ENCODE data around the gene MYBPC3. TPM values are rescaled to one million over a fixed set of nuclear protein-coding genes. Genes with fewer than 3 reads are reported as not detected.
A peak's percentile ranks its signal among the peaks of the same experiment; 100 is the strongest.

The MYBPC3 gene
- total RNA-seq, 4 donors from 2014 or later, result not detected

DNA sequence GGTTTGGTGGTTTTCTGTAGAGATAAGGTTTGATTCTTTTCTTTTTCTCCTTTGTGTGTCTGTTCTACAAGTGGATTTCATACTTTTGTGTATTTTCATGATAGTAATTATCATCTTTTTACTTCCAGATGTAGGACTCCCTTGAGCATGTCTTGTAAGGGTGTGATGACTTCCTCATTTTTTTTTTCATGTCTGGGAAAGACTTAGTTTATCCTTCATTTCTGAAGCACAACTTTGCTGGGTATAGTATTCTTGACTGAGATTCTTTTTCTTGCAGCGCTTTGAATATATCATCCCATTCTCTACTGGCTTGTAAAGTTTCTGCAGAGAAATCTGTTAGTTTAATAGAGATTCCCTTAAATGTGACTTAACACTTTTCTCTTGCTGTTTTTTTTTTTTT, 49.6 kb downstream of the MYBPC3 start:
- H3K4me3 ChIP-seq (ENCODE audit: low read depth, poor library complexity, severe bottlenecking), result no peak overlapping the region
- 100% methylated on average over 1 of the region's 1 CpG for WGBS, 2 donors
- no peak for DNase-seq (ENCODE audit: low spot score in 2 of 2)
- TF ChIP-seq POLR2A (IDR thresholded peaks at IDR 0.05), result no peak
- TF ChIP-seq, protein P1, sequence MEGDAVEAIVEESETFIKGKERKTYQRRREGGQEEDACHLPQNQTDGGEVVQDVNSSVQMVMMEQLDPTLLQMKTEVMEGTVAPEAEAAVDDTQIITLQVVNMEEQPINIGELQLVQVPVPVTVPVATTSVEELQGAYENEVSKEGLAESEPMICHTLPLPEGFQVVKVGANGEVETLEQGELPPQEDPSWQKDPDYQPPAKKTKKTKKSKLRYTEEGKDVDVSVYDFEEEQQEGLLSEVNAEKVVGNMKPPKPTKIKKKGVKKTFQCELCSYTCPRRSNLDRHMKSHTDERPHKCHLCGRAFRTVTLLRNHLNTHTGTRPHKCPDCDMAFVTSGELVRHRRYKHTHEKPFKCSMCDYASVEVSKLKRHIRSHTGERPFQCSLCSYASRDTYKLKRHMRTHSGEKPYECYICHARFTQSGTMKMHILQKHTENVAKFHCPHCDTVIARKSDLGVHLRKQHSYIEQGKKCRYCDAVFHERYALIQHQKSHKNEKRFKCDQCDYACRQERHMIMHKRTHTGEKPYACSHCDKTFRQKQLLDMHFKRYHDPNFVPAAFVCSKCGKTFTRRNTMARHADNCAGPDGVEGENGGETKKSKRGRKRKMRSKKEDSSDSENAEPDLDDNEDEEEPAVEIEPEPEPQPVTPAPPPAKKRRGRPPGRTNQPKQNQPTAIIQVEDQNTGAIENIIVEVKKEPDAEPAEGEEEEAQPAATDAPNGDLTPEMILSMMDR (IDR thresholded peaks at IDR 0.05), result no peak
- intact Hi-C loops (cut with DNase I; ENCODE audit: low total_unique reads), result no loop called here

DNA sequence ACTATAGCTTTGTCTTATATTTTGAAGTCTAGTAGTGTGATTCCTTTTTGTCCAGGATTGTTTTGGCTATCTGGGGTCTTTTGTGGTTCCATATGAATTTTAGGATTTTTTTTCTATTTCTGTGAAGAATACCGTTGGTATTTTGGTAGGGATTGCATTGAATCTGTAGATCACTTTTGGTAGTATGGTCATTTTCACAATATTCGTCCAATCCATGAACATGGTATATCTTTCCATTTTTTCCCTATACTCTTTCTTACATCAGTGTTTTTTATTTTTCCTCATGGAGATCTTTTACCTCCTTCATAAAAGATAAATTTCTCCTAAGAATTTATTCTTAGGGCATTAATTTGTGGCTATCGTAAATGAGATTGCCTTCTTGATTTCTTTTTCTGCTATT, 53.4 kb downstream of the MYBPC3 start:
- WGBS, 2 donors, result 97 to 99% methylated on average over 3 of the region's 3 CpGs
- no peak overlapping the region for H3K4me3 ChIP-seq (ENCODE audit: low read depth, poor library complexity, severe bottlenecking)
- intact Hi-C loops (cut with DNase I; ENCODE audit: low total_unique reads), result no loop called here
- no peak for DNase-seq (ENCODE audit: low spot score in 2 of 2)
- TF ChIP-seq, protein P1 (IDR thresholded peaks at IDR 0.05), result no peak
- TF ChIP-seq POLR2A (IDR thresholded peaks at IDR 0.05), result no peak

DNA sequence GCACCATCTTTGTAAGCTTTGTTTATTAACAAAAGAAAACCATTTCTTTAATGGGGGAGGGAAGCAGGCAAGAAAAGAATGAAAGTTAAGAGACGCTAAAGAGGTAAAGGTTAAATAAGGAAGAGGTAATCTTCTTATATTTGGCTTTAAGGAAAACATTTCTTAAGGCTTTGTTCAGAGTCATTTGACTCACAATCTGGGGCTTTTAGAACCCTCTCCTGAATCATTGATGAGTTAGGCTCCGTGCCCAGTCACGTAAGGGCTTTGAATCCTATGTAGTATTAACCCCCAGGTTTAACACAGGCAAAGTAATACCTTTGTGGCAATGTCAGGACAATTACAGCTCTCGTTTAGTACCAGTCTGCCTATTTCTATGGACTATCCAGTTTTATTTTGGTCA, 56.5 kb downstream of the MYBPC3 start:
- intact Hi-C loops (cut with DNase I; ENCODE audit: low total_unique reads), result no loop called here
- no peak overlapping the region for H3K4me3 ChIP-seq (ENCODE audit: low read depth, poor library complexity, severe bottlenecking)
- DNase-seq (ENCODE audit: low spot score in 2 of 2), result no peak
- TF ChIP-seq, protein P1 (IDR thresholded peaks at IDR 0.05), result no peak
- TF ChIP-seq POLR2A (IDR thresholded peaks at IDR 0.05), result no peak
- whole genome bisulfite sequencing, 2 donors, result 85 to 86% methylated on average over 4 of the region's 4 CpGs

DNA sequence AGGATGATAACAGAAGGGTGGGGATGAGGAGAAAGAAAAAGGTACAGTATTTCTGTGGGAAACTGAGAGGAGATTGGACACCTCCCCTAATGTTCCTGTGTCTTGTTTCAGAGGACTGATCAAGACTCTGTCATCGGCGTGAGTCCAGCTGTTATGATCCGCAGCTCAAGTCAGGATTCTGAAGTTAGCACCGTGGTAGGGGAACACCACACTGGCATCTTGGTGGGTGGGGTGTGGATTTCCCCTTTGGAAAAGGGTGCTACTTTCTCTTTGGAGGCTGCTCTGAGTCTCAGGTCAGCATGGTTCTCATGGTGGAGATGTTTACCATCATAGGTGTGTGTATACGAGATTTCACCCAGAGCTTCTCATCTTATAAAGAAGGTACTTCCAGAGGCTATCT, 57.1 kb downstream of the MYBPC3 start:
- 92 to 94% methylated on average over 5 of the region's 5 CpGs for WGBS, 2 donors
- DNase-seq (ENCODE audit: low spot score in 2 of 2), result peak in 1 of 2 donors; percentile 48
- TF ChIP-seq, protein P1 (IDR thresholded peaks at IDR 0.05), result no peak
- no peak for TF ChIP-seq POLR2A (IDR thresholded peaks at IDR 0.05)
- H3K4me3 ChIP-seq (ENCODE audit: low read depth, poor library complexity, severe bottlenecking), result no peak overlapping the region
- intact Hi-C loops (cut with DNase I; ENCODE audit: low total_unique reads), result no loop called here

DNA sequence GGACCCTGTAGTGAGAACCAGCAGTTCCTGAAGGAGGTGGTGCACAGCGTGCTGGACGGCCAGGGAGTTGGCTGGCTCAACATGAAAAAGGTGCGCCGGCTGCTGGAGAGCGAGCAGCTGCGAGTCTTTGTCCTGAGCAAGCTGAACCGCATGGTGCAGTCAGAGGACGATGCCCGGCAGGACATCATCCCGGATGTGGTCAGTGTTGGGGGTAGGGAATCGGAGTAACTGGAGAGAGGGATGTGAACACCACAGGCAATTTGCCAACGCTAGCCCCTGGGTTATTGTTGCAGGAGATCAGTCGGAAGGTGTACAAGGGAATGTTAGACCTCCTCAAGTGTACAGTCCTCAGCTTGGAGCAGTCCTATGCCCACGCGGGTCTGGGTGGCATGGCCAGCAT, 62.6 kb downstream of the MYBPC3 start:
- no peak overlapping the region for H3K4me3 ChIP-seq (ENCODE audit: low read depth, poor library complexity, severe bottlenecking)
- peak in 1 of 2 donors; percentile 70 for DNase-seq (ENCODE audit: low spot score in 2 of 2)
- WGBS, 2 donors, result 93 to 96% methylated on average over 15 of the region's 15 CpGs
- TF ChIP-seq, protein P1 (IDR thresholded peaks at IDR 0.05), result no peak
- no peak for TF ChIP-seq POLR2A (IDR thresholded peaks at IDR 0.05)
- intact Hi-C loops (cut with DNase I; ENCODE audit: low total_unique reads), result no loop called here

DNA sequence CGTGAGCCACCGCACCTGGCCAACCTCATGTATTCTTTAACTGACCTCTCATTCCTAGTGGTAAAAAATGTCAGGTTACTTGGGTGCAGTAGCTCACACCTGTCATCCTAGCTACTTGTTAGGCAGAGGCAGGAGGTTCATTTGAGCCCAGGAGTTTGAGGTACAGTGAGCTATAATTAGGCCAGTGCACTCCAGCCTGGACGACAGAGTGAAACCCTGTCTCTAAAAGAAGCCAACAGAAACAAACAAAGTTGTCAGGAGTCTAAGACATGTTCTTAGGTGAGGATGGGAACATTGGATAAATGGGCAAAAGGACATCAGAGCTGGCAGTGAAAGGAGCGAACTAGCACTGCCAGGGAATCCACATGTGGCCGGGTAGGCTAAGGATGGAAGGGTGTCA, 64.4 kb downstream of the MYBPC3 start:
- TF ChIP-seq, protein P1 (IDR thresholded peaks at IDR 0.05), result no peak
- no peak for TF ChIP-seq POLR2A (IDR thresholded peaks at IDR 0.05)
- WGBS, 2 donors, result 89 to 92% methylated on average over 5 of the region's 5 CpGs
- intact Hi-C loops (cut with DNase I; ENCODE audit: low total_unique reads), result no loop called here
- DNase-seq (ENCODE audit: low spot score in 2 of 2), result peak in 1 of 2 donors; percentile 39
- H3K4me3 ChIP-seq (ENCODE audit: low read depth, poor library complexity, severe bottlenecking), result no peak overlapping the region
